CD14-positive monocyte (primary cell): ENCODE measurements around the gene PSMB8. TPM values are rescaled to one million over a fixed set of nuclear protein-coding genes. Genes with fewer than 3 reads are reported as not detected.
"Not testable (repeated sequence)": the region's sequence is repeated elsewhere in the genome, so short reads cannot be mapped to it uniquely, and the experiment has no call there.

Experiments
- DNase-seq, 3 donors: peaks; one replicate each; pipeline ENCODE4 v3.0.0-alpha.2; 2011 to 2022
- H2AFZ ChIP-seq: 2 replicates; pipeline ENCODE4 v1.6.0; 2012; ENCODE audit warnings: mild to moderate bottlenecking, low read depth, low read length, inconsistent platforms; ENCODE audit not compliant: insufficient read depth, poor library complexity, severe bottlenecking
- H3K27ac ChIP-seq, 2 donors: 1 replicate in 1 of 2; 2 replicates in 1 of 2; pipeline ENCODE4 v1.5.1; 2012 to 2013; ENCODE audit warnings: low read length in 2 of 2, control low read depth in 1 of 2, inconsistent platforms in 1 of 2, low read depth in 1 of 2, mild to moderate bottlenecking in 1 of 2
- H3K27me3 ChIP-seq, 2 donors: one replicate each; pipeline versions ENCODE4 v1.6.0 to v1.6.1; 2011 to 2013; ENCODE audit warnings: low read length in 2 of 2; ENCODE audit not compliant: control insufficient read depth in 2 of 2, insufficient read depth in 2 of 2
- H3K36me3 ChIP-seq, 2 donors: replicated peaks in 1 of 2; 1 replicate in 1 of 2; 2 replicates in 1 of 2; pipeline versions ENCODE4 v1.5.1 to v1.6.1; 2012 to 2013; ENCODE audit warnings: low read length in 2 of 2, control low read depth in 1 of 2, inconsistent platforms in 1 of 2, mild to moderate bottlenecking in 1 of 2; ENCODE audit not compliant: insufficient read depth in 2 of 2, control insufficient read depth in 1 of 2
- H3K4me1 ChIP-seq, 2 donors: 1 replicate in 1 of 2; 2 replicates in 1 of 2; pipeline versions ENCODE4 v1.5.1 to v1.6.1; 2012 to 2013; ENCODE audit warnings: low read length in 2 of 2, control low read depth in 1 of 2, inconsistent platforms in 1 of 2, mild to moderate bottlenecking in 1 of 2, moderate library complexity in 1 of 2; ENCODE audit not compliant: insufficient read depth in 2 of 2, control insufficient read depth in 1 of 2
- H3K4me2 ChIP-seq: replicated peaks from 2 replicates; pipeline ENCODE3; 2012; ENCODE audit warnings: low read length, moderate library complexity, mild to moderate bottlenecking; ENCODE audit not compliant: poor library complexity, severe bottlenecking; ENCODE audit errors: extremely low read depth
- H3K4me3 ChIP-seq, 3 experiments: fragments of 200-600 bp in 1 of 3; sonication (generic) in 1 of 3; replicated peaks in 1 of 3; 1 replicate in 2 of 3; 2 replicates in 1 of 3; pipeline ENCODE4 v1.5.1; 2011 to 2013; ENCODE audit warnings: low read length in 3 of 3, mild to moderate bottlenecking in 3 of 3, control low read depth in 2 of 3, low read depth in 2 of 3, inconsistent platforms in 1 of 3, moderate library complexity in 1 of 3
- H3K79me2 ChIP-seq: 2 replicates; pipeline ENCODE4 v1.6.0; 2012; ENCODE audit warnings: mild to moderate bottlenecking, control low read depth, inconsistent platforms, low read length, moderate library complexity; ENCODE audit not compliant: insufficient read depth
- H3K9ac ChIP-seq: 2 replicates; pipeline ENCODE4 v1.6.0; 2017; ENCODE audit warnings: low read length, mild to moderate bottlenecking; ENCODE audit not compliant: insufficient read depth, poor library complexity, severe bottlenecking
- H3K9me3 ChIP-seq, 2 donors: replicated peaks in 1 of 2; 1 replicate in 1 of 2; 2 replicates in 1 of 2; pipeline versions ENCODE4 v1.5.1 to v1.6.1; 2012 to 2013; ENCODE audit warnings: low read length in 2 of 2, control low read depth in 1 of 2; ENCODE audit not compliant: control insufficient read depth in 1 of 2, insufficient read depth in 1 of 2
- H4K20me1 ChIP-seq: 2 replicates; pipeline ENCODE4 v1.6.0; 2012; ENCODE audit warnings: mild to moderate bottlenecking, low read length, control low read depth, moderate library complexity; ENCODE audit not compliant: insufficient read depth
- H3K27ac Mint-ChIP-seq, 7 donors: one replicate each; pipeline ENCODE4 v1.8.0; 2020; ENCODE audit warnings: mild to moderate bottlenecking in 7 of 7, mixed read lengths in 7 of 7, moderate library complexity in 6 of 7, inconsistent platforms in 2 of 7
- H3K27me3 Mint-ChIP-seq, 3 donors: one replicate each; pipeline ENCODE4 v1.8.0; 2021 to 2022; ENCODE audit warnings: low read depth in 3 of 3, mild to moderate bottlenecking in 3 of 3, mixed read lengths in 3 of 3, moderate library complexity in 3 of 3, inconsistent platforms in 1 of 3
- H3K36me3 Mint-ChIP-seq, 2 donors: one replicate each; pipeline ENCODE4 v1.8.0; 2020; ENCODE audit warnings: mixed read lengths in 2 of 2, inconsistent platforms in 1 of 2, mild to moderate bottlenecking in 1 of 2
- H3K4me1 Mint-ChIP-seq: one replicate; pipeline ENCODE4 v1.8.0; 2020; ENCODE audit warnings: mild to moderate bottlenecking, mixed read lengths
- H3K4me3 Mint-ChIP-seq, 2 donors: one replicate each; pipeline ENCODE4 v1.8.0; 2020; ENCODE audit warnings: mild to moderate bottlenecking in 2 of 2, mixed read lengths in 2 of 2, moderate library complexity in 1 of 2
- H3K9me3 Mint-ChIP-seq, 7 donors: one replicate each; pipeline ENCODE4 v1.8.0; 2020 to 2022; ENCODE audit warnings: mixed read lengths in 7 of 7, mild to moderate bottlenecking in 6 of 7, moderate library complexity in 6 of 7, inconsistent platforms in 2 of 7
- WGBS: methylation state at CpG from one replicate; pipeline ENCODE4 v1.1.5; 2013; ENCODE audit warnings: missing lambda C conversion rate; ENCODE audit not compliant: insufficient coverage; 5-methylcytosine and 5-hydroxymethylcytosine counted together
- intact Hi-C, 2 donors: fragments of 100-400 bp; cut with micrococcal nuclease; formaldehyde crosslinking; loops; one replicate each; pipeline versions ENCODE4 v1.15.0 to v1.15.1; 2023
- polyA plus RNA-seq, 3 donors: library from polyadenylated mRNA; depleted of rRNA in 1 of 3; unstranded in 2 of 3; stranded (reverse) in 1 of 3; fragments of 300-500 nt in 2 of 3; fragments of >200 nt in 1 of 3; fragmentation: Illumina TruSeq in 2 of 3; gene quantifications; 1 replicate in 2 of 3; 2 replicates in 1 of 3; pipeline ENCODE4 v1.2.3, GENCODE V29; 2012 to 2021
- TF ChIP-seq, protein P1 (sequence below): fragments of 200-600 bp; IDR thresholded peaks from one replicate; pipeline ENCODE4 v1.8.0; 2022; ENCODE audit warnings: antibody characterized with exemption, mild to moderate bottlenecking

Gene PSMB8
- polyA plus RNA-seq, 3 donors, result 164 to 534 (median 487) TPM

GRCh38 chr6:32879691-32880090, 35.8 kb upstream of the PSMB8 start:
- H3K4me3 Mint-ChIP-seq, result peak overlapping the region; percentile 34 to 83
- H3K36me3 Mint-ChIP-seq, result peaks cover 0 to 15% of the 10 kb centered on the region in 2 donors
- H3K4me1 Mint-ChIP-seq, result peaks cover 15% of the 10 kb centered on the region
- Histone ChIP-seq H3K9ac (no peak overlapping the region), H4K20me1 (no peaks in the 10 kb centered on the region), H3K4me2 (peak overlapping the region; percentile 30), H3K36me3 (no peaks in the 10 kb centered on the region), H3K27me3 (peaks cover 17 to 31% of the 10 kb centered on the region in 2 donors), H2AFZ (no peak overlapping the region), H3K79me2 (no peaks in the 10 kb centered on the region), H3K9me3 (no peaks in the 10 kb centered on the region), H3K27ac (no peak overlapping the region), H3K4me3 (peak overlapping the region in 1 of 3 experiments; percentile 13), H3K4me1 (peaks cover 6% of the 10 kb centered on the region in 2 donors)
- WGBS, result 54% methylated on average over 28 of the region's 35 CpGs
- DNase-seq, result no peak
- H3K9me3 Mint-ChIP-seq, result peaks cover 0 to 3% (median 0%) of the 10 kb centered on the region in 7 donors
- H3K27me3 Mint-ChIP-seq, result peaks cover 27 to 46% (median 32%) of the 10 kb centered on the region in 3 donors
- H3K27ac Mint-ChIP-seq, result no peak overlapping the region
- TF ChIP-seq, protein P1, sequence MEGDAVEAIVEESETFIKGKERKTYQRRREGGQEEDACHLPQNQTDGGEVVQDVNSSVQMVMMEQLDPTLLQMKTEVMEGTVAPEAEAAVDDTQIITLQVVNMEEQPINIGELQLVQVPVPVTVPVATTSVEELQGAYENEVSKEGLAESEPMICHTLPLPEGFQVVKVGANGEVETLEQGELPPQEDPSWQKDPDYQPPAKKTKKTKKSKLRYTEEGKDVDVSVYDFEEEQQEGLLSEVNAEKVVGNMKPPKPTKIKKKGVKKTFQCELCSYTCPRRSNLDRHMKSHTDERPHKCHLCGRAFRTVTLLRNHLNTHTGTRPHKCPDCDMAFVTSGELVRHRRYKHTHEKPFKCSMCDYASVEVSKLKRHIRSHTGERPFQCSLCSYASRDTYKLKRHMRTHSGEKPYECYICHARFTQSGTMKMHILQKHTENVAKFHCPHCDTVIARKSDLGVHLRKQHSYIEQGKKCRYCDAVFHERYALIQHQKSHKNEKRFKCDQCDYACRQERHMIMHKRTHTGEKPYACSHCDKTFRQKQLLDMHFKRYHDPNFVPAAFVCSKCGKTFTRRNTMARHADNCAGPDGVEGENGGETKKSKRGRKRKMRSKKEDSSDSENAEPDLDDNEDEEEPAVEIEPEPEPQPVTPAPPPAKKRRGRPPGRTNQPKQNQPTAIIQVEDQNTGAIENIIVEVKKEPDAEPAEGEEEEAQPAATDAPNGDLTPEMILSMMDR, result no peak
- intact Hi-C loops, result no loop called here

- H3K36me3 Mint-ChIP-seq, result peaks cover 0 to 15% of the 10 kb centered on the region in 2 donors
Observed at GRCh38 chr6:32876603-32877002, 32.8 kb upstream of the PSMB8 start.

DNA sequence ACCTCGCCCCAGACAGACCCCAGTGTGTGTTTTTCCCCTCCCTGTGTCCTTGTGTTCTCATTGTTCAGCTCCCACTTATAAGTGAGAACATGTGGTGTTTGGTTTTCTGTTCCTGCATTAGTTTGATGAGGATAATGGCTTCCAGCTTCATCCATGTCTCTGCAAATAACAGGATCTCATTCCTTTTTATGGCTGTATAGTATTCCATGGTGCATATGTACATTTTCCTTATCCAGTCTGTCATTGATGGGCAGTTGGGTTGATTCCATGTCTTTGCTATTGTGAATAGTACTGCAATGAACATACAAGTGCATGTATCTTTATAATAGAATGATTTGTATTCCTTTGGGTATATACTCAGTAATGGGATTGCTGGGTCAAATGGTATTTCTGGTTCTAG, 30.1 kb upstream of the PSMB8 start:
- intact Hi-C loops, result loop anchor here in 1 of 2 donors (5.0 kb wide), 1 partner anchor 37 kb away; the partner anchor contains the start of gene TAP2
- no CpG with 5 or more reads among the region's 1 CpG for WGBS
- not testable (repeated sequence) for H3K4me2 ChIP-seq, DNase-seq, H3K9me3 Mint-ChIP-seq, H3K36me3 ChIP-seq, H2AFZ ChIP-seq, H3K27ac ChIP-seq, H3K79me2 ChIP-seq, H3K27ac Mint-ChIP-seq, H3K4me1 ChIP-seq, H3K9me3 ChIP-seq, H3K36me3 Mint-ChIP-seq, H3K4me3 ChIP-seq, H3K9ac ChIP-seq, H4K20me1 ChIP-seq, H3K4me1 Mint-ChIP-seq
- peaks cover 5 to 16% of the 10 kb centered on the region in 2 donors for H3K27me3 ChIP-seq
- Mint-ChIP-seq H3K4me3 (peak overlapping the region in 1 of 2 donors; percentile 46), H3K27me3 (peaks cover 22 to 45% (median 23%) of the 10 kb centered on the region in 3 donors)

More at GRCh38 chr6:32876603-32877002, 32.8 kb upstream of the PSMB8 start:
- Histone ChIP-seq H4K20me1 (no peaks in the 10 kb centered on the region), H3K4me3 (no peak overlapping the region), H3K36me3 (no peaks in the 10 kb centered on the region), H3K9me3 (no peaks in the 10 kb centered on the region), H3K4me2 (no peak overlapping the region), H3K9ac (no peak overlapping the region), H2AFZ (no peak overlapping the region), H3K27me3 (peaks cover 17 to 31% of the 10 kb centered on the region in 2 donors), H3K27ac (no peak overlapping the region), H3K79me2 (no peaks in the 10 kb centered on the region), H3K4me1 (peaks cover 6% of the 10 kb centered on the region in 2 donors)
- H3K9me3 Mint-ChIP-seq, result peaks cover 0 to 10% (median 3%) of the 10 kb centered on the region in 7 donors
- H3K27me3 Mint-ChIP-seq, result peaks cover 37 to 54% (median 37%) of the 10 kb centered on the region in 3 donors
- intact Hi-C loops, result no loop called here
- peaks cover 6% of the 10 kb centered on the region for H3K4me1 Mint-ChIP-seq
- TF ChIP-seq, protein P1, result no peak
- no CpG with 5 or more reads among the region's 2 CpGs for WGBS
- DNase-seq, result no peak
- H3K4me3 Mint-ChIP-seq, result no peak overlapping the region
- H3K27ac Mint-ChIP-seq, result no peak overlapping the region
